ENCODE data around the gene PPP2CA. TPM values are rescaled to one million over a fixed set of nuclear protein-coding genes. Genes with fewer than 3 reads are reported as not detected.

Gene PPP2CA
- total and polyA plus RNA-seq, 2 experiments from 2014 or later = 184 to 223 TPM

DNA sequence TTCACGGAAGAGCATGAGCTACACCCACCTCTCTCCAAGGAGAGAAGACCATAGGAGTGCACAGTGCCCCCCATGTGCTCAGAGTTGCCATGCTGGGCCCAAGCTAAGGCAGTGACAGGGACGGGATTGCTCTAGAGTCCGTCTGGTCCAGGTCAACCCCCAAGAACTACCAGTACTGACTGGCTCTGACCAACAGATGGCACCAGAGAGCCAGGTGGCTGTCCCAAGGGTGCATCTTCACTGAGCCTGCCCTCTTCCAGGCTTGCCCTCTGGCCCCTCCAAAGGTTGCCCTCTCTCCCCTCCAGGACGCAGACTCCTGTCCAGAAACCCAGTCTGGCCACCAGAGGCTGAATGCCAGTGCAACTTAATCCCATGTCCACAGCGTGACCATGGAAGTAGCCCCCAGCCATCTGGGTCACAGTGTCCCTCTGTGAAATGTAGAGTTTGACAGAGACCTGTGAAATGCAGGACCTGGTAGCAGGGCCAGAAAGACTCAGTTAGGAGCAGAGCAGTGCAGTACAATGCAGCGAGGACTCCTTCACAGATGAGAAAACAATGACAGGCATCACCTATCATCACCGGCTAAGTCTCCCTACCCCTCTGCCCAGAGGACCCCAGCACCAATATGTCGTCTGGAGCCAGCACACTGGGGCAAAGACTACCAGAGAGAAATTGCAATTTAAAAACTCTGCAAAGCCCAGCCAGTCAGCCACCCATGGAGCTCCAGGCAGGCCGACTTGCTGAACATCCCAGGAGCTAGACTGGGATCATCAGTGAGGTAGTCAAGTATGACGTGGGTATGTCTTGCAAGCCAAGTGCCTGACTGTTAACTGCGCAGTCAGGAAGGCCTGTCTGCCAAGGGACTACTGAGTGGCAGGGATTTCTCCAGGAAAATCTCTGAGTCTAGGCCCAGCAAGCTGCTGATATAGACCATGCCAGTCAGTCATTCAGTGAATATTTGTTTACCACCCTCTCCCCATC lies 41.4 kb downstream of the PPP2CA start:
- Histone ChIP-seq H3K9ac (no peak overlapping the region), H3K36me3 (ENCODE audit: low read depth) (no peaks in the 10 kb centered on the region), H3K27me3 (replicated peaks; ENCODE audit: insufficient read depth) (no peaks in the 10 kb centered on the region), H3K27ac (no peak overlapping the region), H3K79me2 (ENCODE audit: insufficient read depth) (no peaks in the 10 kb centered on the region), H4K20me1 (ENCODE audit: insufficient read depth) (no peaks in the 10 kb centered on the region), H3F3A (ENCODE audit: insufficient read depth) (peaks cover 2% of the 10 kb centered on the region; the same call in 1 of the 2 replicates), H3K9me2 (ENCODE audit: insufficient read depth) (no peaks in the 10 kb centered on the region), H3K9me3 (ENCODE audit: low read depth) (no peaks in the 10 kb centered on the region), H3K4me2 (ENCODE audit: unreplicated experiment) (no peak overlapping the region), H2AFZ (no peak overlapping the region), H3K4me3 (no peak overlapping the region), H3K4me1 (ENCODE audit: insufficient read depth) (no peaks in the 10 kb centered on the region)
- in situ Hi-C loops (cut with MboI) = loop anchor here (5.0 to 25.0 kb wide), 2 partner anchors 103 to 403 kb away; no protein-coding TSS in a partner anchor
- 44 to 45% methylated on average over 11 of the region's 11 CpGs for WGBS, 2 experiments (ENCODE audit: low coverage in 1 of 2, low lambda C conversion rate in 2 of 2, missing lambda C conversion rate in 2 of 2)
- TF ChIP-seq EZH2phosphoT487 (IDR thresholded peaks at IDR 0.05; ENCODE audit: insufficient read depth, low read depth) = no peak
- no peak for TF ChIP-seq EZH2 (IDR thresholded peaks at IDR 0.05; ENCODE audit: insufficient read depth, poor library complexity, severe bottlenecking)
- DNase-seq = peak; percentile 68

GRCh38 chr5:134183481-134183880 lies 42.4 kb downstream of the PPP2CA start:
- no peaks in the 10 kb centered on the region for H3K4me1 ChIP-seq (ENCODE audit: insufficient read depth)
- no peaks in the 10 kb centered on the region for H3K9me2 ChIP-seq (ENCODE audit: insufficient read depth)
- no peak overlapping the region for H3K4me2 ChIP-seq (ENCODE audit: unreplicated experiment)
- in situ Hi-C loops (cut with MboI) = loop anchor here (25.0 kb wide), 1 partner anchor 404 kb away; no protein-coding TSS in a partner anchor
- H3K9me3 ChIP-seq (ENCODE audit: low read depth) = no peaks in the 10 kb centered on the region
- no peaks in the 10 kb centered on the region for H4K20me1 ChIP-seq (ENCODE audit: insufficient read depth)
- no peak overlapping the region for H2AFZ ChIP-seq
- H3K79me2 ChIP-seq (ENCODE audit: insufficient read depth) = no peaks in the 10 kb centered on the region
- H3K27ac ChIP-seq = no peak overlapping the region
- DNase-seq = no peak
- TF ChIP-seq EZH2phosphoT487 (IDR thresholded peaks at IDR 0.05; ENCODE audit: insufficient read depth, low read depth) = no peak
- no peak for TF ChIP-seq EZH2 (IDR thresholded peaks at IDR 0.05; ENCODE audit: insufficient read depth, poor library complexity, severe bottlenecking)
- H3K9ac ChIP-seq = no peak overlapping the region
- H3K36me3 ChIP-seq (ENCODE audit: low read depth) = no peaks in the 10 kb centered on the region
- no peaks in the 10 kb centered on the region for H3K27me3 ChIP-seq (replicated peaks; ENCODE audit: insufficient read depth)
- no peak overlapping the region for H3K4me3 ChIP-seq
- H3F3A ChIP-seq (ENCODE audit: insufficient read depth) = no peaks in the 10 kb centered on the region

DNA sequence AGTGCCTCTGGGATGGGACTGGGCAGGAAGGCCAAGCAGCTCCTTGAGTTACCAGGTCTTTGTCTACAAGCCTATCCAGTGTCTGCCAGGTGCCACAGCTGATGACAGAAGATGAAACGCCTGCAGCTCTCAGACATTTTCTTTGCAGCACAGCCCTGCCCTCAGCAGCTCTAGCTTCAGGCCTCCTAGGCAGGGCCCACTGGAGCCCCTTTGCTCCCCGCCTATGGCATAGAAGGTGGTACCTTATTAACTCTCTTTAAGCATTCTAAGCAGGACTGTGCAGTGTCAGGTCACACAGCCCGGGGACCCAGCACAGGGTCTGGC lies 47.8 kb downstream of the PPP2CA start:
- no peaks in the 10 kb centered on the region for H3K36me3 ChIP-seq (ENCODE audit: low read depth)
- H3K9ac ChIP-seq = peak overlapping the region; percentile 95; the same call in 1 of the 2 replicates
- in situ Hi-C loops (cut with MboI) = loop anchor here (25.0 kb wide), 1 partner anchor 409 kb away; no protein-coding TSS in a partner anchor
- no peak for TF ChIP-seq EZH2phosphoT487 (IDR thresholded peaks at IDR 0.05; ENCODE audit: insufficient read depth, low read depth)
- TF ChIP-seq EZH2 (IDR thresholded peaks at IDR 0.05; ENCODE audit: insufficient read depth, poor library complexity, severe bottlenecking) = no peak
- peaks cover 36% of the 10 kb centered on the region for H3K79me2 ChIP-seq (ENCODE audit: insufficient read depth)
- peaks cover 21% of the 10 kb centered on the region for H3F3A ChIP-seq (ENCODE audit: insufficient read depth)
- H3K9me2 ChIP-seq (ENCODE audit: insufficient read depth) = no peaks in the 10 kb centered on the region
- H3K9me3 ChIP-seq (ENCODE audit: low read depth) = no peaks in the 10 kb centered on the region
- peaks cover 17% of the 10 kb centered on the region for H3K4me1 ChIP-seq (ENCODE audit: insufficient read depth)
- peak overlapping the region; percentile 73 for H2AFZ ChIP-seq
- DNase-seq = no peak
- peak overlapping the region; percentile 91 for H3K27ac ChIP-seq
- H4K20me1 ChIP-seq (ENCODE audit: insufficient read depth) = peaks cover 17% of the 10 kb centered on the region
- H3K27me3 ChIP-seq (replicated peaks; ENCODE audit: insufficient read depth) = no peaks in the 10 kb centered on the region
- 76 to 94% methylated on average over 3 of the region's 3 CpGs for WGBS, 2 experiments (ENCODE audit: low coverage in 1 of 2, low lambda C conversion rate in 2 of 2, missing lambda C conversion rate in 2 of 2)
- H3K4me3 ChIP-seq = 0 out of 2 replicates have a peak overlapping the region, but pooled peaks have one; percentile 87
- peak overlapping the region; percentile 79 for H3K4me2 ChIP-seq (ENCODE audit: unreplicated experiment)

DNA sequence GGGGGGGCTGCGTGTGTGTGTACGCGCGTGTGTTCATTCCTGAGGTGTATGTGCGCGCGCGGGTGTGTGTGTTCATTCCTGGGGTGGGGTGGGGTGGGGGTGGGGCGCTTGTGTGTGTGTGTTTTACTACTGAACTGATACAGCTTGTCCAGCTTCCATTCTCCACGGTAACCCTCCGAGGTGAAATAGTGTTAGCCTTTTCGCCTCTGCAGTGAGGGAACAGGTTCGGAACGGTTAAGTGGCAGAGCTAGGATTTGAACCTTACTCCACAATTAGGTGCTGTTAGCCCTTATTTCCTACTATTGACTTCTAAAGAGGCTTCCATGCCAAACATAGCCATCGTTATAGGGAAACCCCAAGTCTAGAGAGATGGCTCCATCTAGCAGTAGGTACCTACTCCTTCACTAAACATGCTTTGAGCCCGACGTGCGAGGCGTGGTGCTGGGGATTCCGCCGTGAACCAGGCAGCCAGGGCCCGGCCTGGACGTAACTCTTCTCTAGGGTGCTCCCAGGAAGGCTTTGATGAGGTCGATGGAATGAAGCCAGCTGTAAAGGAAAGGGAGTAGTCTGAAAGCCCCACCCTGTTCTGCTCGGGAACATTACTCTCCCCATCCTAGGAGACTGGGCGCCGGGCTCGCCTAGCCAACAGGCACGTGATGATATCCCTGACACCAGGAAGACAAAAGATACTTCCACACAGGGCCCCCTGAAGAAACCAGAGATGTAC lies 48.3 kb downstream of the PPP2CA start:
- Histone ChIP-seq H3F3A (ENCODE audit: insufficient read depth) (peaks cover 21% of the 10 kb centered on the region), H3K9me3 (ENCODE audit: low read depth) (no peaks in the 10 kb centered on the region), H3K27me3 (replicated peaks; ENCODE audit: insufficient read depth) (no peaks in the 10 kb centered on the region), H4K20me1 (ENCODE audit: insufficient read depth) (peaks cover 17% of the 10 kb centered on the region), H3K36me3 (ENCODE audit: low read depth) (peaks cover under 1% of the 10 kb centered on the region; the same call in 1 of the 2 replicates), H3K9ac (peak overlapping the region; percentile 95), H3K27ac (peak overlapping the region; percentile 91), H2AFZ (peak overlapping the region; percentile 73), H3K4me3 (peak overlapping the region; percentile 87), H3K9me2 (ENCODE audit: insufficient read depth) (no peaks in the 10 kb centered on the region), H3K4me2 (ENCODE audit: unreplicated experiment) (peak overlapping the region; percentile 96), H3K4me1 (ENCODE audit: insufficient read depth) (peaks cover 17% of the 10 kb centered on the region), H3K79me2 (ENCODE audit: insufficient read depth) (peaks cover 42% of the 10 kb centered on the region)
- 19% methylated on average over 29 of the region's 29 CpGs for WGBS, 2 experiments (ENCODE audit: low coverage in 1 of 2, low lambda C conversion rate in 2 of 2, missing lambda C conversion rate in 2 of 2)
- TF ChIP-seq EZH2 (IDR thresholded peaks at IDR 0.05; ENCODE audit: insufficient read depth, poor library complexity, severe bottlenecking) = no peak
- peak; percentile 61 for DNase-seq
- in situ Hi-C loops (cut with MboI) = loop anchor here (25.0 kb wide), 1 partner anchor 410 kb away; no protein-coding TSS in a partner anchor

Data from GM23248 (cell line).